Retinal pigment epithelial cell (primary cell): ENCODE measurements around the gene TBC1D8.
A peak's percentile ranks its signal among the peaks of the same experiment; 100 is the strongest.

Source experiments
- DNase-seq: peaks from one replicate; pipeline ENCODE4 v3.0.0-alpha.2; 2010; ENCODE audit warnings: low read depth
- H3K4me3 ChIP-seq: 2 replicates; pipeline ENCODE4 v1.5.1; 2011; ENCODE audit warnings: mild to moderate bottlenecking, low read length, control low read depth, moderate library complexity
- CTCF ChIP-seq: conservative IDR thresholded peaks from 2 replicates; pipeline ENCODE4 v1.5.1; 2011; ENCODE audit warnings: low read depth, low read length, control low read depth, inconsistent platforms

Gene TBC1D8

GRCh38 chr2:101193033-101193626 lies 41.9 kb upstream of the TBC1D8 start:
- no peak overlapping the region for H3K4me3 ChIP-seq
- TF ChIP-seq CTCF: no peak
- DNase-seq: no peak

GRCh38 chr2:101190747-101191516 lies 39.8 kb upstream of the TBC1D8 start:
- no peak overlapping the region for H3K4me3 ChIP-seq
- TF ChIP-seq CTCF: no peak
- no peak for DNase-seq

GRCh38 chr2:101188683-101189405 lies 37.7 kb upstream of the TBC1D8 start:
- no peak for DNase-seq
- no peak overlapping the region for H3K4me3 ChIP-seq
- peak; percentile 75 for TF ChIP-seq CTCF

- DNase-seq: no peak
- no peak overlapping the region for H3K4me3 ChIP-seq
- TF ChIP-seq CTCF: no peak
These were observed 35.9 kb upstream of the TBC1D8 start for GRCh38 chr2:101187131-101187530.

- no peak overlapping the region for H3K4me3 ChIP-seq
- no peak for TF ChIP-seq CTCF
These were observed 34.5 kb upstream of the TBC1D8 start for GRCh38 chr2:101185656-101186055.

GRCh38 chr2:101185085-101185484 lies 33.9 kb upstream of the TBC1D8 start:
- TF ChIP-seq CTCF: no peak
- DNase-seq: no peak
- no peak overlapping the region for H3K4me3 ChIP-seq

More at GRCh38 chr2:101185656-101186055, 34.5 kb upstream of the TBC1D8 start:
- DNase-seq: no peak
